ENCODE results near the gene GJD2.

The GJD2 gene

GRCh38 chr15:34754674-34755418 lies at the start of gene GJD2:
Gene GJD2 (minus strand): TSS chr15:34754998. CDS start chr15:34754488, 510 bp downstream.
- DNase-seq (ENCODE audit: low read depth in 2 of 2), result no peak

DNA sequence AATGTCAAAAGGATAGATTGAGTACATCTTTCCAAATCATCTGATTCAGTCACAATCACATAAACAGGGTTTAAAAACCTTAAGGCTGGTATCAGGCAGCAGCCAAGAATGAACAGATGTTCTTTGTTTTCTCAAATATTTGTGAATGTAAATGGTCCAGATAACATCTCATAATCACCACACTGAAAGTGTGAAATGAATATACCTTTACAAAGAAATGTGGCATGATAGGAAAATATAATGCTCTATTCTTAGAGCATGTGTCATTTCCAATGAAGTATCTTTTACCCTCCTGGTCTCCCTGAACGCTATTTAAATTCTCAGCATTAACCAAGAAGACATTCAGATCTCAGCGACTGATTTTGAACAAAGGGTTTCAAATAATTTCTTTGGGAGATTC lies 49.3 kb upstream of the GJD2 start:
- no peak for DNase-seq (ENCODE audit: low read depth in 2 of 2)

- no peak for DNase-seq (ENCODE audit: low read depth in 2 of 2)
These were observed 48.3 kb upstream of the GJD2 start for GRCh38 chr15:34802803-34803750.

- no peak for DNase-seq (ENCODE audit: low read depth in 2 of 2)
These were observed 47.6 kb upstream of the GJD2 start for GRCh38 chr15:34802371-34802770.

GRCh38 chr15:34799149-34800101 lies 44.6 kb upstream of the GJD2 start:
- no peak for DNase-seq (ENCODE audit: low read depth in 2 of 2)

GRCh38 chr15:34796847-34797435 lies 42.1 kb upstream of the GJD2 start:
- DNase-seq (ENCODE audit: low read depth in 2 of 2), result no peak

GRCh38 chr15:34795267-34796081 lies 40.7 kb upstream of the GJD2 start, which contains the start of gene ACTC1:
Gene ACTC1 (minus strand): TSS chr15:34795549. CDS start chr15:34794808, 741 bp downstream.
- DNase-seq (ENCODE audit: low read depth in 2 of 2), result peak in 1 of 2 experiments; percentile 6

DNA sequence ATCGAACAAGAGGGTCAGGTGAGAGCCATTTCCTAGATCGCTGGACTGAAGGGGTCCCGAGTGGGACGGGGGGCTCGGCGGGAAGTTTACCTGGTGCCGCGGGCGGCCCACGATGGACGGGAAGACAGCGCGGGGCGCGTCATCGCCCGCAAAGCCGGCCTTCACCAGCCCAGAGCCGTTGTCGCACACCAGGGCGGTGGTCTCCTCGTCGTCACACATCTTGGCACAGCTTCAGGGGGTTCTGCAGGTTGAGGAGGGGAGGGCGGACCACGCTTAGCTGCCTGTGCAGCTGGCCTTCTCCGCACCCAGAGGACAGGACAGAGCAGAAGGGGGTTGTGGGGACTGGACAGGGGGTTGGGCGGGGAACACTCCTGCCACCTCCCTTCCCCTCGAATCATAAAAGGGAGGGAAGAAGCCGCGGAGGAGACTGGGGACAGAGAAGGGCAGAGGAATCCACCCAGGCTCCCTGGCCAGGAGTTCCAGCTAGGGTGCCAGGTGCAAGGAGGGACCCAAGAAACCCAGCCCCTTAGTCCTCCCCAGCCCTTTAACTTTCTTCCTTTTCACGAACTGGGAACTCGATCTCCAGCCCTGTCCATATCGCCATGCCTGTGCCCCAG lies 39.9 kb upstream of the GJD2 start:
- no peak for DNase-seq (ENCODE audit: low read depth in 2 of 2)

DNA sequence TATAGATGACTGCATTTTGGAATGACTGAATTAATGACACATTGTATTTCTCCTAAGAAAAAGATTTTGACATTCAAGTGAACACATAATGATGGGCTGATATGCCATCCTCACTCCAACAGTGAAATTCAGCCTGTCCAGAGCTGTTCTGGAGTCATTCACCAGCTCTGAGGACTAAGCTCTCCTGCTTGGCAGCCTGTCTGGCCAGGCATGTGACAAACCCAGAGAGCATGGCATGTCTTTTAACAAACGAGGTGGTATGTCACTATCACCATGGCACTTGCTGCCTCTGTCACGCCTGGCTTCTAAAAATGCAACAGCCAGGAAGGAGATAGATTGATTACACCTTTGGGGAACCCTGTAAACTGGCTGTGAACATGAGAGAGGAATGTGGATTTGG lies 39.1 kb upstream of the GJD2 start:
- DNase-seq (ENCODE audit: low read depth in 2 of 2), result no peak

GRCh38 chr15:34793071-34793470 lies 38.3 kb upstream of the GJD2 start:
- DNase-seq (ENCODE audit: low read depth in 2 of 2), result no peak

GRCh38 chr15:34791701-34792100 lies 36.9 kb upstream of the GJD2 start:
- DNase-seq (ENCODE audit: low read depth in 2 of 2), result no peak

GRCh38 chr15:34790121-34790520 lies 35.3 kb upstream of the GJD2 start:
- no peak for DNase-seq (ENCODE audit: low read depth in 2 of 2)

DNA sequence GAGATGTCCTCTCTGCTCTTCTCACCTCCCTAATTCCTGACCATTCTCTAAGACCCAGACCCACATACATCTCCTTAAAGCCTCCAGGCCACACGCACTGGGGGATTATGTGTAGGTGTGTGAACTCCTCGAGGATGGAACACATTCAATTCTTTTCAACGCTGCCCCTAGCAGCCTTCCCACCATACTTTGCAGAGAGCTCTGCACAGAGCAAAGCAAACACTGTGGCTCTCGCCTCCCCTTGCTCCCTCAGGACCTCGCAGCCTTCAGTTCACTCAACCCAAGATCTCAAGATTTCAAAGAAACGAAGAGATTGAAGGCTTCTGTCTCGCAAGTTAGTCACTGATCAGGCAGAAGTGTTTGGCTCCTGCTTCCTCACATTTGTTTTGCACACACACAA lies 34.5 kb upstream of the GJD2 start:
- DNase-seq (ENCODE audit: low read depth in 2 of 2), result no peak

- no peak for DNase-seq (ENCODE audit: low read depth in 2 of 2)
These were observed 31.4 kb upstream of the GJD2 start for GRCh38 chr15:34786206-34786605.

DNA sequence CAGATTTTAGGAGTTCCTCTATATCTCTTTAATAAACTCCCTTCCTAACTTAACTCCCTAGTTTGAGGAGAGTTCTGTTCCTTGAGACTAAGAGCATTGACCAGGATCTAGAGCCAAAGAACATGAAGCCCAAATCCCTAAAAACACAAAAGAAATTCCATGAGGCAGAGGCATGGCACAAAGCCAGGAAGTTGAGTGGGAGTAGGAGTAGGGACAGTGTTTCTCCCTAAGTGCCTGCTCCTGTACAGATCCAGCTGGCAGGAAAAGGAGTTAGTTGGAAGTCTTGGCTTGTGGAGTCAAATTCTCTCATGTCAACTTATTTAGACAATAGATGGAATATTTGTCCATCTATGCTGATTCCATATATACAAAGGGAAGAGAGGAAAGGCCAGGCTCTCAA lies 29.2 kb upstream of the GJD2 start:
- DNase-seq (ENCODE audit: low read depth in 2 of 2), result no peak

DNA sequence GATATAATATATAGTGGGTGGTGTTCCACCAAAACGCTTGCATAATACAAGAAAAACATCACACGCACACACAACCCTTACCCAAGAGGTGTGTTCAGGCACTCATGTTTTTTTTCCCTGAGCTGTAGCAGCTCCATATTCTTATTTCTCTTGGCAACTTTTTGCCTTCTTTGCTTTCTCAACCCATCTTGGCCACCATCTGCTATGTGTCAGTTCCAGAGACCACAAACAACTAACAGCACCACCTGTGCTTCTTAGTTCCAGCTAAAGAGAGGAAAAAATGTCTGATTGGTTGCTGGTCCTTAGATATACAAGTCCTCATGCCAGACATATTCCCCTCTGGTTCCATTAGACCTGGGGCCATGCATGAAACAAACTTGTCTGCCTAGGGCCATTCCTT lies 28.6 kb upstream of the GJD2 start:
- DNase-seq (ENCODE audit: low read depth in 2 of 2), result no peak

- no peak for DNase-seq (ENCODE audit: low read depth in 2 of 2)
These were observed 28.1 kb upstream of the GJD2 start for GRCh38 chr15:34782901-34783300.

DNA sequence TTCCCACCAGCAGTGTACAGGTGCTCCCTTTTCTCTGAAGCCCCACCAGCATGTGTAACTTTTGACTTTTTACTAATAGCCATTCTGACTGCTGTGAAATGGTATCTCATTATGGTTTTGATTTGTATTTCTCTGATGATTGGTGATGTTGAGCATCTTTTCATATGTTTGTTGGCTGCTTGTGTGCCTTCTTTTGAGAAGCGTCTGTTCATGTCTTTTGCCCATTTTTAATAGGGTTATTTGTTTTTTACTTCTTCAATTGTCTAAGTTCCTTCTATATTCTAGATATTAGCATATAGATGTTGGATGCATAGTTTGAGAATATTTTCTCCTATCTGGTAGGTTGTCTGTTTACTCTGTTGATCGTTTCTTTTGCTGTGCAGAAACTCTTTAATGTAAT lies 25.9 kb upstream of the GJD2 start:
- DNase-seq (ENCODE audit: low read depth in 2 of 2), result no peak

GRCh38 chr15:34776606-34777105 lies 21.9 kb upstream of the GJD2 start:
- no peak for DNase-seq (ENCODE audit: low read depth in 2 of 2)

GRCh38 chr15:34773917-34774316 lies 19.1 kb upstream of the GJD2 start:
- no peak for DNase-seq (ENCODE audit: low read depth in 2 of 2)
